HepG2 (cell line): ENCODE measurements around the gene AARSD1. TPM values are rescaled to one million over a fixed set of nuclear protein-coding genes. Genes with fewer than 3 reads are reported as not detected.

Experiments
- FOXP4 ChIP-seq: sonication (generic); formaldehyde crosslinking; IDR thresholded peaks from 2 replicates; pipeline ENCODE4 v1.4.0; 2020; ENCODE audit warnings: missing genetic modification reagents
- GATAD1 ChIP-seq: IDR thresholded peaks from 2 replicates; pipeline ENCODE4 v1.6.1; 2016; ENCODE audit warnings: missing genetic modification reagents, missing compliant biosample characterization
- HMGXB3 ChIP-seq: sonication (generic); formaldehyde crosslinking; IDR thresholded peaks from 2 replicates; pipeline ENCODE4 v1.4.0; 2020; ENCODE audit warnings: missing genetic modification reagents, borderline replicate concordance
- MEIS2 ChIP-seq: sonication (generic); formaldehyde crosslinking; IDR thresholded peaks from 2 replicates; pipeline ENCODE4 v1.9.0; 2021; ENCODE audit warnings: mild to moderate bottlenecking, missing genetic modification reagents
- NRL ChIP-seq: sonication (generic); formaldehyde crosslinking; IDR thresholded peaks from 2 replicates; pipeline ENCODE4 v1.5.0; 2020; ENCODE audit warnings: missing genetic modification reagents, mild to moderate bottlenecking, moderate library complexity, borderline replicate concordance
- POLR2G ChIP-seq: fragments of 200-400 bp; formaldehyde crosslinking; IDR thresholded peaks from 2 replicates; pipeline ENCODE4 v1.6.1; 2018; ENCODE audit warnings: mild to moderate bottlenecking, low read depth, low read length, moderate library complexity
- TMF1 ChIP-seq: sonication (generic); formaldehyde crosslinking; IDR thresholded peaks from 2 replicates; pipeline ENCODE4 v1.8.1; 2022; ENCODE audit warnings: low read depth, missing genetic modification reagents
- U2AF2 ChIP-seq: fragments of 200-400 bp; formaldehyde crosslinking; IDR thresholded peaks from 2 replicates; pipeline ENCODE4 v1.6.1; 2017; ENCODE audit warnings: low read depth, mild to moderate bottlenecking, low read length
- ZNF432 ChIP-seq: sonication (generic); formaldehyde crosslinking; IDR thresholded peaks from 2 replicates; pipeline ENCODE4 v1.5.0; 2020; ENCODE audit warnings: missing genetic modification reagents, mild to moderate bottlenecking, borderline replicate concordance
- ZNF446 ChIP-seq: sonication (generic); formaldehyde crosslinking; IDR thresholded peaks from 2 replicates; pipeline ENCODE4 v1.5.0; 2020; ENCODE audit warnings: mild to moderate bottlenecking, missing genetic modification reagents
- ZNF660 ChIP-seq: sonication (generic); formaldehyde crosslinking; IDR thresholded peaks from 2 replicates; pipeline ENCODE4 v1.5.1; 2020; ENCODE audit warnings: mild to moderate bottlenecking, low read depth, missing genetic modification reagents, borderline replicate concordance
- ZNF879 ChIP-seq: sonication (generic); formaldehyde crosslinking; IDR thresholded peaks from 2 replicates; pipeline ENCODE4 v1.8.1; 2023; ENCODE audit warnings: missing genetic modification reagents
- polyA plus RNA-seq, 8 experiments: library from polyadenylated mRNA; depleted of rRNA in 3 of 8; stranded (reverse) in 7 of 8; unstranded in 1 of 8; fragments of >200 nt; fragmentation: Illumina TruSeq in 4 of 8; extraction: Trizol in 4 of 8; gene quantifications; 2 replicates each; pipeline versions ENCODE4 v1.2.1 to v1.2.3, GENCODE V29; 2011 to 2016; ENCODE audit warnings: low read depth in 4 of 8, missing spikeins in 1 of 8, mixed read lengths in 1 of 8; ENCODE audit not compliant: insufficient read depth in 1 of 8
- total RNA-seq, 5 experiments: library from RNA; depleted of rRNA; stranded (reverse); fragments of >200 nt; fragmentation: Illumina TruSeq; extraction: Trizol; gene quantifications; 2 replicates each; pipeline ENCODE4 v1.2.3, GENCODE V29; 2016; ENCODE audit warnings: low read depth in 1 of 5
- TF ChIP-seq, protein P1 (sequence below): sonication (generic); formaldehyde crosslinking; IDR thresholded peaks from 2 replicates; pipeline ENCODE4 v1.5.0; 2020; ENCODE audit warnings: mild to moderate bottlenecking, missing genetic modification reagents
- TF ChIP-seq, protein P2 (sequence below): sonication (generic); formaldehyde crosslinking; IDR thresholded peaks from 2 replicates; pipeline ENCODE4 v1.4.0; 2020; ENCODE audit warnings: missing genetic modification reagents, borderline replicate concordance
- TF ChIP-seq, protein P3 (sequence below): IDR thresholded peaks from 2 replicates; pipeline ENCODE4 v1.6.1; 2018; ENCODE audit warnings: missing genetic modification reagents, mild to moderate bottlenecking, missing compliant biosample characterization

Gene AARSD1
- total and polyA plus RNA-seq, 2 of the 13 experiments (the other 11 are each of a cell fraction or from before 2014, with no cell fraction given), result 24.7 to 29.3 TPM

DNA sequence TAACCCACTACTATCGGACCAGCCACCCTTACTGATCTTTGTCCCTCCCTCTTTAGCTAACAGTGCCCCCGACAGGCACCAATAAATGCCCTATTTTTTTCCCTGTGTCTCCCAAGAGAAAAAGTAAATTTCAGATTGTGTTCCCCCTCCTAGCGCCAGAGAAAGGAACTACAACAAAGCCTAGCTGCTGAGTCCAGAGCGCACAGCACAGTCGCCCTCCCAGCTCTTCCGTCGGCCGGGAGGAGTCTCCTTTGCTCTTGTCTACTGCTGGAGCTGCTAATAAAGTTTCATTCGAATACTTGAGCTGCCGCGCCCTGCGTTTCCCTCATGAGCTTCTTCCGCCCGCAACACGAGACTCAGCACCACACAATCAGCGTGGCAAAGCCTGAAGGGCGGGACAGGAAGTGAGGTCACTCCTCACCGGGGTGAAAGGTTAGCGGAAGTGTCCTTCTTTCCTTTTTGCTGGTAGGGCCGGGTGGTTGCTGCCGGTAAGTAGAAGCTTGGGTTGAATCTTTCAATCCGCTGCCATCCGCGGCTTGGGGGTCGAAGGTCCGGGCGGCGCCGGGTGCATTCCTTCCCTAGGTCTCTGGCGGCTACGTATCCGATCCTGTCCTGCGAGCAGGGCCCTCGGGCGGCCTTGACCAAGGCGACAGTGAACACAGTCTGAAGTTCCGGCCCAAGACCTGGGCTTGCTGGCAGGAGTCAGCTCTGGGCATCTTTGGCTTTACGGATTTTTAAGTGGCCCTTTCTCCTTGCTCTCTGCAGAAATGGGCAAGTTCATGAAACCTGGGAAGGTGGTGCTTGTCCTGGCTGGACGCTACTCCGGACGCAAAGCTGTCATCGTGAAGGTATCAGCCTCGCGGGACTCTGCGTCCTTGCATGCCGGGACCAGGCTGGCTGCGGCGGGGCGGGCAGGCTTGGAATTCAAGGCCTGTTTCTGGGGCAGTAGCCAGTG, 34.0 kb upstream of the AARSD1 start, which contains the start of gene RPL27 (continued):
- TF ChIP-seq, protein P1, sequence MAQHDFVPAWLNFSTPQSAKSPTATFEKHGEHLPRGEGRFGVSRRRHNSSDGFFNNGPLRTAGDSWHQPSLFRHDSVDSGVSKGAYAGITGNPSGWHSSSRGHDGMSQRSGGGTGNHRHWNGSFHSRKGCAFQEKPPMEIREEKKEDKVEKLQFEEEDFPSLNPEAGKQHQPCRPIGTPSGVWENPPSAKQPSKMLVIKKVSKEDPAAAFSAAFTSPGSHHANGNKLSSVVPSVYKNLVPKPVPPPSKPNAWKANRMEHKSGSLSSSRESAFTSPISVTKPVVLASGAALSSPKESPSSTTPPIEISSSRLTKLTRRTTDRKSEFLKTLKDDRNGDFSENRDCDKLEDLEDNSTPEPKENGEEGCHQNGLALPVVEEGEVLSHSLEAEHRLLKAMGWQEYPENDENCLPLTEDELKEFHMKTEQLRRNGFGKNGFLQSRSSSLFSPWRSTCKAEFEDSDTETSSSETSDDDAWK (CRISPR knock-in tag), result no peak
- TF ChIP-seq TMF1 (CRISPR knock-in tag), result peak; percentile 80; the same call in 1 of the 2 replicates
- no peak; the same call in 1 of the 2 replicates for TF ChIP-seq ZNF660 (CRISPR knock-in tag)
- peak; percentile 86; the same call in 1 of the 2 replicates for TF ChIP-seq ZNF446 (CRISPR knock-in tag)
- TF ChIP-seq NRL (CRISPR knock-in tag), result peak; percentile 99
- peak; percentile 93 for TF ChIP-seq HMGXB3 (CRISPR knock-in tag)
- TF ChIP-seq MEIS2 (CRISPR knock-in tag), result peak; percentile 68; the same call in 1 of the 2 replicates
- TF ChIP-seq, protein P2, sequence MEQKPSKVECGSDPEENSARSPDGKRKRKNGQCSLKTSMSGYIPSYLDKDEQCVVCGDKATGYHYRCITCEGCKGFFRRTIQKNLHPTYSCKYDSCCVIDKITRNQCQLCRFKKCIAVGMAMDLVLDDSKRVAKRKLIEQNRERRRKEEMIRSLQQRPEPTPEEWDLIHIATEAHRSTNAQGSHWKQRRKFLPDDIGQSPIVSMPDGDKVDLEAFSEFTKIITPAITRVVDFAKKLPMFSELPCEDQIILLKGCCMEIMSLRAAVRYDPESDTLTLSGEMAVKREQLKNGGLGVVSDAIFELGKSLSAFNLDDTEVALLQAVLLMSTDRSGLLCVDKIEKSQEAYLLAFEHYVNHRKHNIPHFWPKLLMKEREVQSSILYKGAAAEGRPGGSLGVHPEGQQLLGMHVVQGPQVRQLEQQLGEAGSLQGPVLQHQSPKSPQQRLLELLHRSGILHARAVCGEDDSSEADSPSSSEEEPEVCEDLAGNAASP (CRISPR knock-in tag), result peak; percentile 93
- peak; percentile 91 for TF ChIP-seq FOXP4 (CRISPR knock-in tag)
- 0 out of 2 replicates have a peak, but pooled peaks have one; percentile 89 for TF ChIP-seq U2AF2
- TF ChIP-seq ZNF432 (CRISPR knock-in tag), result no peak
- TF ChIP-seq, protein P3, sequence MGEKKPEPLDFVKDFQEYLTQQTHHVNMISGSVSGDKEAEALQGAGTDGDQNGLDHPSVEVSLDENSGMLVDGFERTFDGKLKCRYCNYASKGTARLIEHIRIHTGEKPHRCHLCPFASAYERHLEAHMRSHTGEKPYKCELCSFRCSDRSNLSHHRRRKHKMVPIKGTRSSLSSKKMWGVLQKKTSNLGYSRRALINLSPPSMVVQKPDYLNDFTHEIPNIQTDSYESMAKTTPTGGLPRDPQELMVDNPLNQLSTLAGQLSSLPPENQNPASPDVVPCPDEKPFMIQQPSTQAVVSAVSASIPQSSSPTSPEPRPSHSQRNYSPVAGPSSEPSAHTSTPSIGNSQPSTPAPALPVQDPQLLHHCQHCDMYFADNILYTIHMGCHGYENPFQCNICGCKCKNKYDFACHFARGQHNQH (CRISPR knock-in tag), result peak; percentile 100
- TF ChIP-seq ZNF879 (CRISPR knock-in tag), result no peak; the same call in 1 of the 2 replicates
- peak; percentile 96 for TF ChIP-seq GATAD1
- peak; percentile 99 for TF ChIP-seq POLR2G
